ENCODE data around the gene NDNF.

NDNF gene

DNA sequence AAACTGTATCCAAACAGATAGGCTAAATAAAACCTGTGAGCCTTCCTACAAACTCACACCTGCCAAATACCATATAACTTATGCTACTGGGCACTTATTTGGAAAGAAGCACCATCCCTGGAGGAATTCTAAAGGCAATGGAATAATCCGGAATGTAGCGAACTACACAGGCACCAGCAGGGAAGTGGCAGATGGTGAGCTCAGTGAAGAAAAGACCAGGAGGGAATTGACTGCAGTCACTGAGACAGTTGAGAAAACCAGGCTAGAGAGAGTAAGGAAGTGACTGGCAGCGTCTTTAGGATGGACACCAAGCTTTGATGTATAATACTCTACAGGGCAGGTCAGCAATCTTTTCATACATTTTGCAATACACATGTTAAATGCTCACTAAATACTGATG, 16.3 kb downstream of the NDNF start (continued):
- TF ChIP-seq, protein P1, sequence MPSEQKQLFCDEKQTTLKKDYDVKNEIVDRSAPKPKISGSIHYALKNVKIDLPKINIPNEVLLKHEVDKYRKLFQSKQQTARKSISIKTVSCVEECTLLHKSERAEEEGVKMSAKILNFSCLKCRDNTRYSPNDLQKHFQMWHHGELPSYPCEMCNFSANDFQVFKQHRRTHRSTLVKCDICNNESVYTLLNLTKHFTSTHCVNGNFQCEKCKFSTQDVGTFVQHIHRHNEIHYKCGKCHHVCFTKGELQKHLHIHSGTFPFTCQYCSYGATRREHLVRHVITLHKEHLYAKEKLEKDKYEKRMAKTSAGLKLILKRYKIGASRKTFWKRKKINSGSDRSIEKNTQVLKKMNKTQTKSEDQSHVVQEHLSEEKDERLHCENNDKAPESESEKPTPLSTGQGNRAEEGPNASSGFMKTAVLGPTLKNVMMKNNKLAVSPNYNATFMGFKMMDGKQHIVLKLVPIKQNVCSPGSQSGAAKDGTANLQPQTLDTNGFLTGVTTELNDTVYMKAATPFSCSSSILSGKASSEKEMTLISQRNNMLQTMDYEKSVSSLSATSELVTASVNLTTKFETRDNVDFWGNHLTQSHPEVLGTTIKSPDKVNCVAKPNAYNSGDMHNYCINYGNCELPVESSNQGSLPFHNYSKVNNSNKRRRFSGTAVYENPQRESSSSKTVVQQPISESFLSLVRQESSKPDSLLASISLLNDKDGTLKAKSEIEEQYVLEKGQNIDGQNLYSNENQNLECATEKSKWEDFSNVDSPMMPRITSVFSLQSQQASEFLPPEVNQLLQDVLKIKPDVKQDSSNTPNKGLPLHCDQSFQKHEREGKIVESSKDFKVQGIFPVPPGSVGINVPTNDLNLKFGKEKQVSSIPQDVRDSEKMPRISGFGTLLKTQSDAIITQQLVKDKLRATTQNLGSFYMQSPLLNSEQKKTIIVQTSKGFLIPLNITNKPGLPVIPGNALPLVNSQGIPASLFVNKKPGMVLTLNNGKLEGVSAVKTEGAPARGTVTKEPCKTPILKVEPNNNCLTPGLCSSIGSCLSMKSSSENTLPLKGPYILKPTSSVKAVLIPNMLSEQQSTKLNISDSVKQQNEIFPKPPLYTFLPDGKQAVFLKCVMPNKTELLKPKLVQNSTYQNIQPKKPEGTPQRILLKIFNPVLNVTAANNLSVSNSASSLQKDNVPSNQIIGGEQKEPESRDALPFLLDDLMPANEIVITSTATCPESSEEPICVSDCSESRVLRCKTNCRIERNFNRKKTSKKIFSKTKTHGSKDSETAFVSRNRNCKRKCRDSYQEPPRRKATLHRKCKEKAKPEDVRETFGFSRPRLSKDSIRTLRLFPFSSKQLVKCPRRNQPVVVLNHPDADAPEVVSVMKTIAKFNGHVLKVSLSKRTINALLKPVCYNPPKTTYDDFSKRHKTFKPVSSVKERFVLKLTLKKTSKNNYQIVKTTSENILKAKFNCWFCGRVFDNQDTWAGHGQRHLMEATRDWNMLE (tag by site-specific recombination; conservative IDR thresholded peaks at IDR 0.05; ENCODE audit: low read depth), result no peak
- TF ChIP-seq ZNF211 (tag by site-specific recombination; IDR thresholded peaks at IDR 0.05; ENCODE audit: low read depth), result no peak

DNA sequence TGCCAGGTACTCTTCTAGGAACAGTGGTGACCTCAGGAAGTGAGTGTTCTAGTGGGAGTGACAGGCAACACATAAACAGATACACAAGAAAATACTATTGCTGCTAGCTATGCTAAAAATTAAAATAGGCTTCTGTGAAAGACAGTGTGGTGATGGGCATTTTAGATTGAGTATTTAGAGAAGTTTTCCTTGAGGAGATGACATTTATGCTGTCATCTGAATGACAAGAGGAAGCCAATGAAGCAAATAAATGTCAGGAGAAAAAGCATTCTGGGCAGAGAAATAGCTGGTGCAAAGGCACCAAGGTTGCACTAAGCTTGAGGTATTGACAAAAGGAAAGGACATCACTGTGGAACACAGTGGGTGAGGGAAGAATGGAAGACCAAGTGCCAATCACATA, 18.0 kb downstream of the NDNF start:
- no peaks in the 10 kb centered on the region for H3K36me3 ChIP-seq (ENCODE audit: control insufficient read depth in 2 of 2, insufficient read depth in 1 of 2, low read length in 2 of 2)
- H3K4me1 ChIP-seq (ENCODE audit: control insufficient read depth, insufficient read depth, low read length), result 0 out of 2 replicates have a peak, but pooled peaks cover 7% of the 10 kb centered on the region
- TF ChIP-seq ZBTB48 (tag by site-specific recombination; IDR thresholded peaks at IDR 0.05) (no peak), KLF9 (tag by site-specific recombination; IDR thresholded peaks at IDR 0.05; ENCODE audit: low read depth) (no peak), ZNF621 (tag by site-specific recombination; IDR thresholded peaks at IDR 0.05) (no peak), SP2 (tag by site-specific recombination; IDR thresholded peaks at IDR 0.05) (no peak), ZNF341 (tag by site-specific recombination; IDR thresholded peaks at IDR 0.05; ENCODE audit: low read depth) (no peak), ZSCAN23 (tag by site-specific recombination; IDR thresholded peaks at IDR 0.05) (no peak), ZNF658 (tag by site-specific recombination; IDR thresholded peaks at IDR 0.05) (no peak), ZNF596 (tag by site-specific recombination; IDR thresholded peaks at IDR 0.05) (no peak), KLF10 (tag by site-specific recombination; IDR thresholded peaks at IDR 0.05) (no peak), BCL11A (tag by site-specific recombination; IDR thresholded peaks at IDR 0.05; ENCODE audit: low read depth) (no peak), ZNF76 (tag by site-specific recombination; IDR thresholded peaks at IDR 0.05; ENCODE audit: borderline replicate concordance, low read depth) (no peak), ZNF561 (tag by site-specific recombination; IDR thresholded peaks at IDR 0.05; ENCODE audit: borderline replicate concordance) (no peak), ZNF311 (tag by site-specific recombination; IDR thresholded peaks at IDR 0.05; ENCODE audit: borderline replicate concordance) (no peak), ZNF169 (tag by site-specific recombination; IDR thresholded peaks at IDR 0.05) (no peak)
- TF ChIP-seq, protein P2, sequence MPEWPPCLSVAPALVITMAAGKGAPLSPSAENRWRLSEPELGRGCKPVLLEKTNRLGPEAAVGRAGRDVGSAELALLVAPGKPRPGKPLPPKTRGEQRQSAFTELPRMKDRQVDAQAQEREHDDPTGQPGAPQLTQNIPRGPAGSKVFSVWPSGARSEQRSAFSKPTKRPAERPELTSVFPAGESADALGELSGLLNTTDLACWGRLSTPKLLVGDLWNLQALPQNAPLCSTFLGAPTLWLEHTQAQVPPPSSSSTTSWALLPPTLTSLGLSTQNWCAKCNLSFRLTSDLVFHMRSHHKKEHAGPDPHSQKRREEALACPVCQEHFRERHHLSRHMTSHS (tag by site-specific recombination; IDR thresholded peaks at IDR 0.05), result no peak
- TF ChIP-seq, protein P3, sequence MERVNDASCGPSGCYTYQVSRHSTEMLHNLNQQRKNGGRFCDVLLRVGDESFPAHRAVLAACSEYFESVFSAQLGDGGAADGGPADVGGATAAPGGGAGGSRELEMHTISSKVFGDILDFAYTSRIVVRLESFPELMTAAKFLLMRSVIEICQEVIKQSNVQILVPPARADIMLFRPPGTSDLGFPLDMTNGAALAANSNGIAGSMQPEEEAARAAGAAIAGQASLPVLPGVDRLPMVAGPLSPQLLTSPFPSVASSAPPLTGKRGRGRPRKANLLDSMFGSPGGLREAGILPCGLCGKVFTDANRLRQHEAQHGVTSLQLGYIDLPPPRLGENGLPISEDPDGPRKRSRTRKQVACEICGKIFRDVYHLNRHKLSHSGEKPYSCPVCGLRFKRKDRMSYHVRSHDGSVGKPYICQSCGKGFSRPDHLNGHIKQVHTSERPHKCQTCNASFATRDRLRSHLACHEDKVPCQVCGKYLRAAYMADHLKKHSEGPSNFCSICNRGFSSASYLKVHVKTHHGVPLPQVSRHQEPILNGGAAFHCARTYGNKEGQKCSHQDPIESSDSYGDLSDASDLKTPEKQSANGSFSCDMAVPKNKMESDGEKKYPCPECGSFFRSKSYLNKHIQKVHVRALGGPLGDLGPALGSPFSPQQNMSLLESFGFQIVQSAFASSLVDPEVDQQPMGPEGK (tag by site-specific recombination; IDR thresholded peaks at IDR 0.05), result no peak
- TF ChIP-seq, protein P4, sequence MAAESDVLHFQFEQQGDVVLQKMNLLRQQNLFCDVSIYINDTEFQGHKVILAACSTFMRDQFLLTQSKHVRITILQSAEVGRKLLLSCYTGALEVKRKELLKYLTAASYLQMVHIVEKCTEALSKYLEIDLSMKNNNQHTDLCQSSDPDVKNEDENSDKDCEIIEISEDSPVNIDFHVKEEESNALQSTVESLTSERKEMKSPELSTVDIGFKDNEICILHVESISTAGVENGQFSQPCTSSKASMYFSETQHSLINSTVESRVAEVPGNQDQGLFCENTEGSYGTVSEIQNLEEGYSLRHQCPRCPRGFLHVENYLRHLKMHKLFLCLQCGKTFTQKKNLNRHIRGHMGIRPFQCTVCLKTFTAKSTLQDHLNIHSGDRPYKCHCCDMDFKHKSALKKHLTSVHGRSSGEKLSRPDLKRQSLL (tag by site-specific recombination; IDR thresholded peaks at IDR 0.05), result no peak
- ChIA-PET CTCF (no interaction called here), POLR2A (no interaction called here)
- H3K27ac ChIP-seq (ENCODE audit: extremely low read depth, low read depth, low read length), result no peak overlapping the region
- H3K9me3 ChIP-seq (ENCODE audit: control insufficient read depth, insufficient read depth, low read depth, low read length), result no peaks in the 10 kb centered on the region
- H3K4me3 ChIP-seq (ENCODE audit: low read depth, low read length), result no peak overlapping the region

Measured in HEK293 (cell line).